Erythroblast (primary cell): ENCODE data around the gene DGKH.
"Not testable (repeated sequence)": the region's sequence is repeated elsewhere in the genome, so short reads cannot be mapped to it uniquely, and the experiment has no call there.

Source experiments
- DNase-seq, 2 experiments: peaks; one replicate each; lab custom pipeline; 2025; lab: John Stamatoyannopoulos, UW
- GATA1 ChIP-seq: IDR thresholded peaks from 2 replicates; pipeline ENCODE4 v1.6.1; 2011; ENCODE audit warnings: low read depth, mild to moderate bottlenecking, control low read depth, low read length, moderate library complexity
- POLR2A ChIP-seq: IDR thresholded peaks from 2 replicates; pipeline ENCODE4 v1.6.1; 2011; ENCODE audit warnings: mild to moderate bottlenecking, low read length

The DGKH gene

DNA sequence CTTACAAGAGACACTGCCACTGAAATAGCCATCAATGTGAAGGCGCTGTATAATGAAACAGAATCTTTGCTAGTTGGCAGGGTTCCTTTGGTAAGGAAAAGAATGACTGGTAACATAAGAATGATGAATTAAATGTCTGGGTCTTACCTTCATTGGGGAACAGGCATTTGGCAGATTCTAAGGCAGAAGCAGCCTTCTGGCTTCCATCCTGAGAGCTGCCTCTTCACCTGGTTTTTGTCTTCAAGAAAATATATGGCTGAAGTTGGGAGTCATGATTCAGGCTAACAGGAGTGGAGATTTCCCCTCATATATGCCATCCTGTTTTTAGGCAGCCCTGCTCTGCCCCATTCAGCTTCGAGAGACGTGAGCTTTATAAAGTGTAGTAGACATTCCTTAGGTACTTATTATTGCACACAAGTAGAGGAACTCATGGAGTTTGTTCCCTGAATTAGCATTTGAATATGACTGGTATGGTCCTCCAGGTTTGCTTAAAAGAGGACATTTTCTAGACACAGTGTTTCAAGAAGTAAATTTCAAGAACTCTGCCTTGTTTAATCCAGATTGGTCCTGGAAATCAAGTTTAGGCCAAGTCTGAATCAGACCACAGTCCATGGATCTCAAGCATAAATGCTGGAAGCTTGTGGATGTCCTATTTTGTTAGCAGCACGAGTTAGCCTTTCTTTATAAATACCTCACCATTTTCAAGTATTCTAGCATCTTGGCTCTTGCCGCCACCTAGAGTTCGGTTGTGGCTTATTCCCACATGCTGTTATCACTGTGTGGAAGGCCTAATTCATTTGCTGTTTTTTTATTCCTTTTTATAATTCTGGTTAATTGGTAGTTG, 167.4 kb downstream of the DGKH start:
- TF ChIP-seq GATA1: no peak
- no peak for TF ChIP-seq POLR2A
- peak; percentile 51 to 71 for DNase-seq

DNA sequence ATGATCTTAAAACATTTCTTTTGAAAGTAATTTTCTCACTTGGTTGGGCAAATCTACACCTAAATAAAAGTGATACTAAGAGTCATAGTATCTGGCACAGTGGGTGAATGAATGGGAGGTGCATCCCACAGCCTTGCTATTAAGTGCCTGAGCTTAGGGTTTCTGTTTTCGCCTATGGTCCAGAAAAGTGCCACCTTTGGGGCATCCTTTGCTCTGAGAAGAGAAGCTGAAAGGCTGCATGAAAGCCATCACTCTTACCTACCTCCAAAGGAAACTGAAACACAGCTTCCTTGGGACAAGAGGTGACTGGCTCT, 167.9 kb downstream of the DGKH start:
- no peak for DNase-seq
- TF ChIP-seq GATA1 (no peak), POLR2A (no peak)

DNA sequence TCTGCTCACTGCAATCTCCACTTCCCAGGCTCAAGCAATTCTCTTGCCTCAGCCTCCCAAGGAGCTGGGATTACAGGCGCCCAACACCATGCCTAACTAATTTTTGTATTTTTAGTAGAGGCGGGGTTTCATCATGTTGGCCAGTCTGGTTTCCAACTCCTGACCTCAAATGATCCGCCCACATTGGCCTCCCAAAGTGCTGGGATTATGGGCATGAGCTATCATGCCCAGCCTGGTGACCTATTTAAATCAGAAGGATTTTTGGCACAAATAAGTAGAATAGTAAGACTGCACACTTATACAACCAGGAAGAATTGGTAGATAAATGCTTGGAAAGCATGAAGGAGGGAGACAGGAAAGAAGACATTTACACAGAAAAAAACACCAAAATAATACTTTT, 170.1 kb downstream of the DGKH start:
- no peak for DNase-seq
- TF ChIP-seq POLR2A: no peak
- TF ChIP-seq GATA1: no peak

- no peak for TF ChIP-seq POLR2A
- TF ChIP-seq GATA1: no peak
- no peak for DNase-seq
These were observed 170.6 kb downstream of the DGKH start for GRCh38 chr13:42219051-42219450.

DNA sequence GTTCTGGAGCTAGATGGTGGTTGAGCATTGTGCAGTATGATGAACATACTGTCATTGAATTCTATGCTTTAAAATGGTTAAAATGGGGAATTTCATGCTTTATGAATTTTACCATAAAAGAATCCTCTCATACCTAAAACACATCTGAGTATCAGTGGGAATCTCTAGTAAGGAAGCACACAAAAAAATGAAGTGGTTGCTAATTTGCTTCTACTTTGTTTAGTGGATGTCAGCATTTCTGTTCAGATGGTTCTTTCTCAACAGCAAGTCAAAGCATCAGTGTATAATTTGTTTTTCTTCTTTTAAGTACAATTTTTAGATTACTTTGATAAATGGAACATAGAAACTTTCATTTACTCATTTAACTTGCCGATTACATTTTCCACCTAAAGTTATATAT, 171.4 kb downstream of the DGKH start:
- DNase-seq: no peak
- TF ChIP-seq POLR2A: no peak
- no peak for TF ChIP-seq GATA1

DNA sequence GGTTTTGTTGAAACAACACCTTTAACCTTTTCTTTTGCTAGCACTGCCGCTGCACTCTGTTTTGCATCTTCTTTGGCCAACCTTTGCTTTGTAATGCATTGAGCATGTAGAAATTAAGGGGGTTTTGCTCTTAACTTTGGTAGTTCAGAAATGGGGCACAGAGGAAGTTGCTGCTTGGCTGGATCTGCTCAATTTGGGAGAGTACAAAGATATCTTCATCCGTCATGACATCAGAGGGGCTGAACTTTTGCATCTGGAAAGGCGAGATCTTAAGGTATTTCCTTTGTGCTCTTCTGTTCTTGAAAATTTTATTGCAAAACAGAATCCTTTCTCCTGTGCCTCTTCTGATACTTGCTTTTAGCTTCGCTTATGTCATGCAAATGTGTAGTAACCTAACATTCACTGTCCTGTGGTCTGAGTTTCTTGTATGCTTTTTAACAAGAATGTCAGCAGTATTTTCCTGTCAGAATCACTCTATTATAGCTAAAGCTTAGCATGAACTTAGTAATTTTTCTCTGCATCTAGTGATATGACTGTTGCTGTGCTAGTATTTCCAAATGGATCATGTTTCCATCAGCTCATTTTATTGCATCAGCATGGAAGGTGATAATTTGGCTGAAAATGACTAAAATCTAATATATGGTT, 172.8 kb downstream of the DGKH start:
- TF ChIP-seq GATA1 (no peak), POLR2A (no peak)
- DNase-seq: no peak

DNA sequence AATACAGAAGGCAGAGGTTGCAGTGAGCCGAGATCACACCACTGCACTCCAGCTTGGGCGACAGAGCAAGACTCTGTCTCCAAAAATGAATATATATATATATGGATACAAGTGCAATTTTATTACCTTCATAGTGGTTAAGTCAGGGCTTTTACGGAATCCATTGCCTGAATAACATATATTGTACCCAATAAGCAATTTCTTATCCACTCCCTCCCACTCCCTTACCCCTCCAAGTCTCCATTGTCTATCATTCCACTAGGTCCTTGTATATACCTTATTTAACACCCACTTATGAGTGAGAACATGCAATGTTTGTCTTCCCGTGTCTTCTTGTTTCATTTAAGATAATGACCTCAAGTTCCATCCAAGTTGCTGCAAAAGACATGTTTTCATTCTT, 175.2 kb downstream of the DGKH start:
- TF ChIP-seq GATA1 (no peak), POLR2A (no peak)
- DNase-seq: no peak

GRCh38 chr13:42225051-42225450, 176.6 kb downstream of the DGKH start:
- peak; percentile 4 to 44 for DNase-seq
- TF ChIP-seq GATA1 (no peak), POLR2A (no peak)

GRCh38 chr13:42226759-42227158, 178.3 kb downstream of the DGKH start:
- not testable (repeated sequence) for DNase-seq

DNA sequence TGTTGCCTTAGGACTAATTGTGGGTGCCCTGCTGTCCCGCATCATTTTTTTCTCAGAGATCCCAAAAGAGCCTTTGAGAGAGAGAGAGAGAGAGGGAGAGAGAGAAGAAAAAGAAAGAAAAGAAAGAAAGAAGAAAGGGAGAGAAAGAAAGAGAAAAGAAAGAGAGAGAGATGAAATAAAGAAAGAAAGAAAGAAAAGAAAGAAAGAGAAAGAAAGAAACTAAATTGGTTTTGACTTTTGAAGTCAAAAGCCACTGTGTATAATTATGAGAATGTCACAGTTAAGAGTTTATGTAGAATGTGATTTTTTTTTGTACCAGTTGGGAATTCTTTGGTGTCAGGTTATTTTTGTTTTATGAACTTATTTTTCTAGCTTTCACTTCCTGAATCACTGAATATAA, 180.1 kb downstream of the DGKH start:
- no peak for DNase-seq
- TF ChIP-seq GATA1 (no peak), POLR2A (no peak)

- TF ChIP-seq POLR2A (no peak), GATA1 (no peak)
- no peak for DNase-seq
These were observed 180.8 kb downstream of the DGKH start for GRCh38 chr13:42229287-42229686.

DNA sequence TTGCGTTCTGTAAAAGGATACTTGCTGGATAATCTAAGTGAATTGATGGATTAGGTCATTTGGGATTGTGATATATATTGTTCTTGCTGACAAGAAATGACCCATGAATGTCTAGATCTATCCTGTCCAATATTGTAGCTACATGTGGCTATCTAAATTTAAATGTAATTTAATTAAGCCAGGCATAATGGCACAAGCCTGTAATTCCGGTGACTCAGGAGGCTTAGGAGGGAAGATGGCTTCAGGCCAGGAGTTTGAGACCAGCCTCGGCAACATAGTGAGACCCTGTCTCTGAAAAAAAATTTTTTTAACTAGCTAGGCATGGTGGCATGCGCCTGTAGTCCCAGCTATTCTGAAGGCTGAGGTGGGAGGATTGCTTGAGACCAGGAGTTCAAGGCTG, 184.2 kb downstream of the DGKH start:
- no peak for TF ChIP-seq POLR2A
- TF ChIP-seq GATA1: no peak
- DNase-seq: no peak

DNA sequence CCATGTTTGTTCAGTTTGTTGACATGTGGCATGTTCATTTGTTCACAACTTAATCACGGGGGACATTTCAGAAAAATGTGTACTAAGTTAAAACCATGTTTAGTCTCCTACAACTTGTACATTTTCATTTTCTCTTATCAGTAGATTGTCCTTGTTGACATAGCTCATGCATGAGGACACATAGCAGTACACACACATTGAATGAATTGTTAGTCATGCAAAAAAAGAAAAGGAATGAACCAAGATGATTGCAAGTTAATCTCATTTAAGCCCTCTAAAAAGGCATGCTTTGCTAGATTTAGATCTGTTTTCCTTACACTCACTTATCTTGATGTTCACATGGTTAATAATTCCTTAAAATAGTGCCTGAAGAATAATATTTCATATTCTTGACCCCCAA, 185.3 kb downstream of the DGKH start:
- DNase-seq: no peak
- TF ChIP-seq POLR2A: no peak
- TF ChIP-seq GATA1: no peak

GRCh38 chr13:42239161-42239560, 190.7 kb downstream of the DGKH start:
- TF ChIP-seq GATA1: no peak
- no peak for TF ChIP-seq POLR2A
- no peak for DNase-seq

- no peak for DNase-seq
- TF ChIP-seq GATA1 (no peak), POLR2A (no peak)
These were observed 191.2 kb downstream of the DGKH start for GRCh38 chr13:42239644-42240043.

GRCh38 chr13:42246541-42246940, 198.1 kb downstream of the DGKH start:
- DNase-seq: no peak
- TF ChIP-seq POLR2A: no peak
- TF ChIP-seq GATA1: no peak

- no peak for TF ChIP-seq GATA1
- no peak for TF ChIP-seq POLR2A
- no peak for DNase-seq
These were observed 199.4 kb downstream of the DGKH start for GRCh38 chr13:42247883-42248282.
